GM12873 (cell line): ENCODE results near the gene PORCN.

Source experiments
- TF ChIP-seq, protein P1 (sequence below): IDR thresholded peaks from 2 replicates; pipeline ENCODE4 v1.5.1; 2012; ENCODE audit warnings: low read depth, mild to moderate bottlenecking, moderate library complexity, low read length, control low read depth; ENCODE audit not compliant: insufficient read depth; ENCODE audit errors: missing control alignments

The PORCN gene

DNA sequence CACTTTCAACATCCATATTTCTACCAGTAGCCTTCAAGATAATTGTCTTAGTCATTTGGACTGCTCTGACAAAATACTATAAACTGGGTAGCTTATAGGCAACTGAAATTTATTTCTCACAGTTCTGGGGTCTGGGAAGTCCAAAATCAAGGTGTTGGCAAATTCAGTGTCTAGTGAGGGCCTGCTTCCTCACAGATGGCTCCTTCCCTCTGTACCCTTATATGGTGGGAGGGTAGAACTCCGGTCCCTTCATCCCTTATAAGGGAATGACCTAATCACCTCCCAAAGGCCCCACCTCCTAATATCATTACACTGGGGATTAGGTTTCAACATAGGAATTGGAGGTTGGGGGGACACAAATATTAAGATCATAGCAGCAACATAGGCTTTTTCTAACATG is 23.4 kb downstream of the PORCN start:
- TF ChIP-seq, protein P1, sequence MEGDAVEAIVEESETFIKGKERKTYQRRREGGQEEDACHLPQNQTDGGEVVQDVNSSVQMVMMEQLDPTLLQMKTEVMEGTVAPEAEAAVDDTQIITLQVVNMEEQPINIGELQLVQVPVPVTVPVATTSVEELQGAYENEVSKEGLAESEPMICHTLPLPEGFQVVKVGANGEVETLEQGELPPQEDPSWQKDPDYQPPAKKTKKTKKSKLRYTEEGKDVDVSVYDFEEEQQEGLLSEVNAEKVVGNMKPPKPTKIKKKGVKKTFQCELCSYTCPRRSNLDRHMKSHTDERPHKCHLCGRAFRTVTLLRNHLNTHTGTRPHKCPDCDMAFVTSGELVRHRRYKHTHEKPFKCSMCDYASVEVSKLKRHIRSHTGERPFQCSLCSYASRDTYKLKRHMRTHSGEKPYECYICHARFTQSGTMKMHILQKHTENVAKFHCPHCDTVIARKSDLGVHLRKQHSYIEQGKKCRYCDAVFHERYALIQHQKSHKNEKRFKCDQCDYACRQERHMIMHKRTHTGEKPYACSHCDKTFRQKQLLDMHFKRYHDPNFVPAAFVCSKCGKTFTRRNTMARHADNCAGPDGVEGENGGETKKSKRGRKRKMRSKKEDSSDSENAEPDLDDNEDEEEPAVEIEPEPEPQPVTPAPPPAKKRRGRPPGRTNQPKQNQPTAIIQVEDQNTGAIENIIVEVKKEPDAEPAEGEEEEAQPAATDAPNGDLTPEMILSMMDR = no peak

GRCh38 chrX:48533165-48533564 is 24.4 kb downstream of the PORCN start:
- TF ChIP-seq, protein P1 = no peak

- TF ChIP-seq, protein P1 = no peak
Observed at GRCh38 chrX:48538641-48539344, 30.0 kb downstream of the PORCN start.

- TF ChIP-seq, protein P1 = peak; percentile 38
Observed at GRCh38 chrX:48539345-48540027, 30.7 kb downstream of the PORCN start, which contains the start of gene TBC1D25. TSS of gene TBC1D25 (plus strand) at chrX:48539714. CDS start at chrX:48539798, 84 bp downstream.

- TF ChIP-seq, protein P1 = no peak
Observed at GRCh38 chrX:48540028-48540375, 31.2 kb downstream of the PORCN start.

DNA sequence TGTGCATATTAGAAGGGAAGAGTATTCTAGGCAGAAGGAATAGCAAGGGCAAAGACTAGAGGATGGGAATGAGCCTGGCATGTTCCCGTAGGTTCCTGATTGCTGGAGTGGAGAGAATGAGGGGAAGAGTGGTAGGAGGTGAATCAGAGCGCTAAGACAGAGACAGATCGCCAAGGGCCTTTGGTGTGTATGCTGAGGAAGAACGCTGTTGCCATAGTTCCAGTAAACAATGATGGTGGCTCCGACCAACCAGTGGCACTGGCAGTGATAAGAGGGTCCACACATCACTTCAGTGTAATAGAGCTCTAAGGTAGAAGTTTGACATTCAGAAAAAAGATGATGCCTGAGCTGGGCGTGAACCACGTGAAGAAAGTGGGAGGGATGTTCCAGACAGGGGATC is 31.7 kb downstream of the PORCN start:
- TF ChIP-seq, protein P1 = no peak

DNA sequence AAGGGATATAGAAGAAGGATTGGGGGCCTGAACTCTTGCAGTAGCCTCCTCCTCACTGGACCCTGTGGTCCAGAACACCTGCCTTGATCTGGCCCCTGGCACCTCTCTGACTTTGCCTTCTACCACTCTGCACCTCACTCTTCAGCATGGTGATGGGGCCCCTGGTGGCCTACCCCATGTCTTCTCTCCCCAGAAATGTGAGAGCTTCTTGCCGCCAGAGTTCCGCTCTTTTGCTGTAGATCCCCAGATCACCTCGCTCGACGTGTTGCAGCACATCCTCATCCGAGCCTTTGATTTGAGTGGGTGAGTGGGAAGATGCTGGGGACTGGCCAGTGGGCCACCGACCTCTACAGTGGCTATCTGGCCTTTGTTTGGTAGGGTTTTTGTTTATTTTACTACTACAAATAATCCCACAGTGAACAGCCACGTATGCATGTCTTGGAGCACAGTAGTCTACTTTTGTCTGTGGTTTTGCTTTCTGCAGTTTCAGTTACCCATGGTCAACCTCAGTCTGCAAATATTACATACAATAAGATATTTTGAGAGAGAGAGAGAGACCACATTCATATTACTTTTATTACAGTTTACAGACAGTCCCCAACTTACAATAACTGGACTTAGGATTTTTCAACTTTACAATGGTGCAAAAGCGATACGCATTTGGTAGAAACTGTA is 32.5 kb downstream of the PORCN start:
- TF ChIP-seq, protein P1 = no peak
